HG03442 (cell line): Measurements from ENCODE around the gene USP24.

Source experiments
- ATAC-seq: cut with Tn5 transposase; IDR thresholded peaks from one replicate; pipeline ENCODE4 v1.9.1; 2021; ENCODE audit warnings: mild to moderate bottlenecking, moderate library complexity; ENCODE audit not compliant: unreplicated experiment

The USP24 gene

DNA sequence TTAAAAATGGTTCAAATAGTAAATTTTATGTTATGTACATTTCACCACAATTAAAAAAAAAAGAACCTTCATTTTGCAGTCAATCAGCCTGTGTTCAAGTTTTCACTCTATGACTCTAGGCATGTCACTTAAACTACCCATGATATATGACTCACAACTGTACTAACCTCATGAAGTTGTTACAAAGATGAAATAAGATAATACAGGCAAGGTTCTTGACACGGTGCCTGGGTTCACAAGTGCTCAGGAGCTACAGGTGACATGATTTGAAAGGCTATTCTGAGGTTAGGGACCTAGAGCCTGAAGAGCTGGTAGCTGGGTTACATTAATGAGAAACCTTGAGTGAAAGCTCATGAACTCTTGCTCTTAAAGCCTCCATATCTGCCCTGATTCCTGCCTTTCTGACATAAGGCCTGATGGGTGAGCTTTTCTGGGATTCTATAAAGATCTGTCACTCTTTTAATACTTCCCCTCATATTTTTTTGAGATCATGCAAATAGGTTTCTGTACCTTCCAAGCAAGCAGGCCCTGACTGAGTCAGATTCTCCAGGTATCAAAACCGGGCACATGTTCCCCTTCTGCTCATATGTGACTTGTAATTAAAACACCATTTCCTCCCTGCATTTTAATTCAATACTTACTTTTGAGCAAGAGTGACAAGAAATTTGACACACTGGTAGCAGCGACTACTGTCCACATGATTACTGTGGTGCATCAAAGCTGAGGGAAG, 141.8 kb downstream of the USP24 start:
- peak; percentile 65 for ATAC-seq

DNA sequence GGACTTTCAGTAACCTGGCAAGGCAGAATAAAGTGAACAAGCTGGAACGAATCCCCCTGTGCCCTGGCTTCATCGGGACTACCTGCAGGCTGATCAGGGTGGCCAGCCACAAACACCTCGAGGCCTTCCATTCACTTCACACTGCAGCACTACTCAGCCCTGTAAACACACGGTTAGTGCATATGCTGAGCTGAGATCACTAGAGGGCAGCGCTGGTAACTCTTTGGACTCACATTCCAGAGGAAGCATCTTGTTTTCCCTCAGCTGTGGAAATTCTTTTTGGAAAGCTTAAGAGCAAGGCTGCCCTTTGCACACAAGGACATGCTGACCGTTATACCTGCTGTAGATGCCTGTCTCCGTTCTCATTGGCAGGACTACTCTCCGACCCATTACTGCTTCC, 143.7 kb downstream of the USP24 start:
- no peak for ATAC-seq

DNA sequence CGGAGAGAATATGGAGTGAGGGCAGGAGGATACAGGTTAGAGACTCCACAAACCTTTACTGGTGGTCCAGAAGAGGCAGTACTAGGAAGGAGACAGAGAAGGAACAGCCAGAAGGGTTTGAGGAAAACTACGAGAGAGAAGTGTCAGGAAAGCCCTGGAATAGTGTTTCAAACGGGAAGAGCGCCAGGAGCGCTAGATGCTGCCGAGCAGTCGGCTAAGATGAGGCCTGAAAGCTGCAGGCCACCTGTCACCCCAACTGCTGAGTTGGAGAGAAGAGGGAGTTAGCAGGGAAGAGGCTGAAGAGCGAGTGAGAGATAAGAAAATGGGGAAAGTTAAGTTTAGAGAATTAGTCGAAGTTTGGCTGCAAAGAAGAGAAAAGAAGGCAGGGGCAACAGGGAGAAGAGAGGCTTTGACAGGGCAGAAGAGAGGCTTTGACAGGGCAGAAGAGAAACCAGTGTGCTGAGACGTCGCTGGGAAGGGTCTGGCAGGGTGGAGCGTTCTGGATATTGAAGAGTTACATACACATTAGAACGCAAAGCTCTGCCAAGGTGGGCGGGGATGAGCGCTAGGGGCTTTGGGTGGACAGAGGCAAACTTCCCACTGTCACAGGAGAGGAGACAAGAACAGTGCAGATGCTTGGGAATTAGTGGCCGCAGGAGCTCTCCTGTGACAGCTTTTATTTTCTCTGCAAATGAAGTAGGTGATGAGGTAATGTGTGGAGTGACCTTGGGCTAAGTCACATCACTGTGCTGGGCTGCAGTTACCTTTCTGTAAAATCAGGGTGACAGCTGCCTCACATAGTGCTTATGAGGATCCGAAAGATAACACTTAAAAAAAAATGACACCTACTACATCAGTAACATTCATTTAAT, 144.6 kb downstream of the USP24 start:
- no peak for ATAC-seq

DNA sequence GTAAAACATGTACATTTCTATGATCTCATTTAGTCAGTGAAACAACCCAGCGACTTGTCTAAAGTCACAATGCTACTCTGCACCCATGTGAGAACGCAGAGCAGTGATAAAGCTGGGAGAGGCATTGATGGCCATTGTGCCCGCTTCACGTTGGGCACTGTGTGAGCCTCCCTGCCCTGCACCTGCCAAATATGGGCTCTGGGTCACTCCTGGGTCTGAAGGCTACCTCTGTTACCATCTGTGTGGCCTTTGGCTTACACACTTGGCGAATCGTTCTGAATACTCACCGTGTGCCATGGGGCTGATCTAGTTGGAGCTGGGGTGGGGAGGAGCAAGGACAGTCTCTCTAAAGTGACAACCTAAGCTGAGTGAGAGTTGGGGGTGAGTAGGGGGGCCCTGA, 145.9 kb downstream of the USP24 start:
- no peak for ATAC-seq

DNA sequence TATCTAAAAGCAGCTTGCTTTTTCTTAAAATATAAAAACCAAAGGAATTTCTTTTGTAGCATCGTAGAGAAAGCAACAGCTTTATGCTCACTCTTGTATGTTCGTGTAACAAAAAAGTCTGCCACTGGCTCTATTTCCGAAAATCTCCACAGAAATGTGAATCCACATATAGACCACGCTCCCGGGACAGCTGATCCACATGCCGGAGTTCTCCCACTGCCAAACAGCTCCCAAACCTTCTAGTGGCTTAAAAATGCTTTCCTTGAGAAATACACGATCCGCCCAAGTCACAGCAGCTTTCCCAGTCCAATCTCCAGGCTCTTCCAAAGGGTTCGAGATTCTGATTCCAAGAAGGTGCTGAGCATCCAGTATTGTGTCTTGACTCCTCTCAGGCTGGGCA, 146.5 kb downstream of the USP24 start:
- no peak for ATAC-seq

DNA sequence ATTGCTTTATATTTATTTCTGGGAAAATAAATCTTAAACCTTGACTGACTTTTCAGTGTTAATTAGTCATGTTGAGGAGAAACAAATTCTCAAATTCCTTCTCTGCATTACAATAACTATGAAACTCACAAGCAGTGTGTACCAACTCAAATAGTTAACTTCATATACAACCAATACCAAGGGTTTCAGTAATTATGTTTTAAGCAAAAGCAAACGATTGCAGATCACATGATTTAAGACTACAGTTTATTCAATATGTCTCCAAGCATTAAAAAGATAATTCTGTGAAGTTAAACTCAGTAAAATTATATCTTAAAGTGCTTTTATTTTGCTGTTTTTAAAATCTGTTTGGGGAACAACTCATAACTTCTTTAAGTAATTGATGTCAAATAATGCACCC, 147.2 kb downstream of the USP24 start:
- no peak for ATAC-seq

DNA sequence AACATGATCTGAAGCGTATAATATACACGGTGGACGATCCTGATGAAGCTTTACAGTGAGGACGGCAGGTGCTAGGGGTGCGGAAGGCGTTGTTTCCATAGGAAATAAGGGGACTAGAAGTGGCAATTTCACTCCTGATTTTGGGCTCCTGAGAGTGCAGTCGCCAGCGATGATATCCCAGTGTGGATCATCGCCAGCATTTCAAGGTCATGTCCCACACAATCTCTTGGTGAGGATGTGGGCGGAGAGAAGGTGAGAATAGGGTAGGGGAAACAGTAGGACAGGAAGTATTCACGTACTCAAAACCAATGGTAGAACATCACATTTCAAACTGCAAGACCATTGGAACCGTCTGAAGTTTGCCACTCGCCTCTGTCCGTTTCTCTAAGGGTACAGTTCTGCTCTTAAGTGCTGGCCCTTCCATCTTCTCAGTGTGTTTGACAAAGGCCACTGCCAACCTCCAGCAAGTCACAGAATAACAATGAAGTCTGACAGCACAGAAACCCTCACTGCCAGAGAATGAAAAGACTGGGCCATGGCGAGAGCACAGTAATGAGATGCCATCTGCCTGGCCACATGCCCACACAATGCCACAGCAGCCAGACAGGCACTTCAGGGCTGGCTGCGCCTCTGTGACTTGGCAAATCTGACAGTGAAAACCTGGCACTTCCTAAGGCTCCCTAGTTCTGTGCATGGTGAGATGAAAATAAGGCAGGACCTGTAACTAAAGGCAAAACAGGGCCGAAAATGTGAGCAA, 148.0 kb downstream of the USP24 start:
- no peak for ATAC-seq

DNA sequence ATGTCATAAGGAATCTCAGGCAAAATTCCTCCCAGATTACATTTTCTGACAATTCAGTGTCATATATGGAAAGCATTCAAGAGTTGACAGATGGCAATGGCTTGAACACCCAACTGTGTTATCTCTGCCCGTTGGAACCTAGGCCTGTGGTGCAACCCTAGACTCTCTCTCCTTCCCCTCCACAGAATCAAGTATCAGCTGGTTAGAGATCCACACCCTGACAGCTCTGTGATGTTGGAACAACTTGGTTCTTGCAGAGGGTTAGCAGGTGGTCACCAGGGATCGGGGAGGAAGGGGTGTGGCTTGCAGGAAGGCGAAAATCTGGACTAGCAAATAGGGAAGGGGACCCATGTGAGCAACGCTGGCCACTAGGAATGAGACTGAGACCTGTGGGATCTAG, 149.5 kb downstream of the USP24 start:
- ATAC-seq = no peak

DNA sequence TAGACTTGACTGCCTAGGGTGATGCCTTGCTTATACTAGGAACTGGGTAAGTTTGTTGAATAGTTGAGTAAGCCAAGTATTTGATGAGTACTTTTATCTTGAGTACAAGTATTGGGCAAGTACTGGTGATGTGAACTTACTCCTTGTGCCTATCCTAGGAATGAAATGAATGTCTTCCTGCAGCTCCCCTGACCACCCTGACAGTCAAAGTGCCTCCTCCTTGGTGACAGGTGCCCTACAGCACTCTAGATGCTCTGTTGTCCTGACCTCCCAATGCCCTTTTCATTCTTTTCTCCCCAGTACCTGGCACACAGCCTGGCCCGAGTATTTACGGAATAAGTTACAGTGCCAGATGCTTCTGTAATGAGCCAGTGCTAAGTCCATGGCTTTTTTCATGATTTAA, 150.3 kb downstream of the USP24 start:
- no peak for ATAC-seq

DNA sequence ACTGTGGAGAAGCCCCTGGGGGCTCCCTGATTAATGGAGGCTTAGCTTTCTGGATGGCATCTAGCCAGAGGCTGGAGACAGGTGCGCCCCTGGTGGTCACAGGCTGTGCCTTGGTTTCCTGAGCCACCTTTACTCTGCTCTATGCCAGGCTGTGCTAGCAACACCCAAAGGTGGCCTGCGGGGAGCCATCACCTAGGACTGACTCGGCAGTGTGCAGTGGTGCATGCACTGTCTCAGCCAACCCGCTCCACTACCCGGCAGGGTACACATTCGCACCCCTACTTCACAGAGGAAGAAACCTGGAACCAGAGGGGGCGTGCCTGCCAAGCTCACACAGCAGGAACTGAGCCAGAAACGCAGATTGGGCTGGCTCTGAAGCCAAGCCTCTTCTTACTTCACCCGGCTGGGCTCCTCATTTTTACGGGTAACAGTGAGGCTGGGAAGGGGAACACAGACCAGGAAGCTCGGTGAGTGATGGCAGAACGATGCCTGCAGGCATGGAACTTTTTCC, 151.0 kb downstream of the USP24 start:
- no peak for ATAC-seq

DNA sequence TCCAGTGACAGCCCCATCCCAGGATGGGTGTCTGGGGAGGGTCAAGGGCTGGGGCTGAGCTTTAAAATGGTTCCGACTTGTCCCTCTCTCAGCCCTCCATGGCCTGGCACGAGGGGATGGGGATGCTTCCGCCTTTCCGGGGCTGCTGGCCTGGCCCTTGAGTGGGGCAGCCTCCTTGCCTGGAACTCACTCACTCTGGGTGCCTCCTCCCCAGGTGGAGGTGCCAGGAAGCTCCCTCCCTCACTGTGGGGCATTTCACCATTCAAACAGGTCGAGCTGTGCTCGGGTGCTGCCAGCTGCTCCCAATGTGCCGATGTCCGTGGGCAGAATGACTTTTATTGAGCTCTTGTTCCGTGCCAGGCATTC, 151.6 kb downstream of the USP24 start:
- no peak for ATAC-seq

DNA sequence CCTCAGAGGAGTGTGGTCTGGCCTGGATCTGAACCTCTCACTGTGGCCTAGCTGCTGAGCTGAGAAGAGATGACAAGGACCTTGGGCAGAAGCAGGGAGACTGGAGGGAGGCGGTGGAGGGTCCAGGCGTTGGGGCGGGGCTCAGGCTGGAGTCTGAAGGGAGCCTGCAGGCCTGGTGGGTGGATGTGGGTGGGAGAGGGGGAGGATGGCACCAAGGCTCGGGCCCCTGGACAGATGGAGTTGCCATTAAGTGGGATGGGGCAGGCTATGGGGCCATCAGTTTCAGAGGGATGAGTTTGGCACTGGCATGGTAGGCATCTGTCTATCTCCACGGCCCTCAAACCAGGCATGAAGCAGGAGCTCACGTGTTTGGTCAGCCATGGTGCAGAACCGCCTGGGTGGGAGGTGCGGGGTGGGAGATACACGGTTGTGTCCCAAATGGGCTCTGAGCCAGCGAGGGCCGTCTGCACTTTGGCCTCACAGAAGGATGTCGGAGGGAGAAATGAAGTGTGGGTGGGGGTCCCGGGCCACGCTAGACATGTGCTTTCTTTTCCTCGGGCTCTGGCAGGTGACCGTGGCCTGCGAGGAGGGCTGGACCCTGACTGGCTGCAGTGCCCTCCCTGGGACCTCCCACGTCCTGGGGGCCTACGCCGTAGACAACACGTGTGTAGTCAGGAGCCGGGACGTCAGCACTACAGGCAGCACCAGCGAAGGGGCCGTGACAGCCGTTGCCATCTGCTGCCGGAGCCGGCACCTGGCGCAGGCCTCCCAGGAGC, 152.2 kb downstream of the USP24 start:
- ATAC-seq = no peak

DNA sequence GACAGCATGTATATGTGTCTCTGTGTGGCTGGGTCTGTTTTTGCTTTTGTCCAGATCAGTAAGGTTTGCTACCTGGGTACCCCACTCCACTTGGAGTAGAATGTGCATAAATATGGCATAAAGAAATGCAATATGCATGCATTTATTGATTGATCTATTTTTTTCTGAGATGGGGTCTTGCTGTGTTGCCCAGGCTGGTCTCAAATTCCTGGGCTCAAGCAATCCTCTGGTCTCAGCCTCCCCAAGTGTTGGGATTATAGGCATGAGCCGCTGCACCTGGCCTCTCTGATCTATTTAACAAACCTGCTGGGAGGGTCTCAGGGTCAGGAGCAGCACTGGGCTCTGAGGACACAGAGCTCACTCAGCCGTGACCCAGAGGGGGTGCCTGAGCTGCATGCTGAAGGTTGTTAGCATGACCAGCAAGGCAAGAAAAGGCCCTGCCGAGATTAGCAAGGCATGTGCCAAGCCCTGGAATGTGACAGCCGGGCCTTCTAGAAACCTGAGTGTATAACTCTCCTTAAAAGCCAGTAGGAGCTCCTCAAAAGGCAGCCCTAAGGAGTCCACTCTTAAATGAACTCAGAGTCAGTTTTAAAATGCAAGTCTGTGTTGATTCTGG, 153.3 kb downstream of the USP24 start:
- no peak for ATAC-seq

DNA sequence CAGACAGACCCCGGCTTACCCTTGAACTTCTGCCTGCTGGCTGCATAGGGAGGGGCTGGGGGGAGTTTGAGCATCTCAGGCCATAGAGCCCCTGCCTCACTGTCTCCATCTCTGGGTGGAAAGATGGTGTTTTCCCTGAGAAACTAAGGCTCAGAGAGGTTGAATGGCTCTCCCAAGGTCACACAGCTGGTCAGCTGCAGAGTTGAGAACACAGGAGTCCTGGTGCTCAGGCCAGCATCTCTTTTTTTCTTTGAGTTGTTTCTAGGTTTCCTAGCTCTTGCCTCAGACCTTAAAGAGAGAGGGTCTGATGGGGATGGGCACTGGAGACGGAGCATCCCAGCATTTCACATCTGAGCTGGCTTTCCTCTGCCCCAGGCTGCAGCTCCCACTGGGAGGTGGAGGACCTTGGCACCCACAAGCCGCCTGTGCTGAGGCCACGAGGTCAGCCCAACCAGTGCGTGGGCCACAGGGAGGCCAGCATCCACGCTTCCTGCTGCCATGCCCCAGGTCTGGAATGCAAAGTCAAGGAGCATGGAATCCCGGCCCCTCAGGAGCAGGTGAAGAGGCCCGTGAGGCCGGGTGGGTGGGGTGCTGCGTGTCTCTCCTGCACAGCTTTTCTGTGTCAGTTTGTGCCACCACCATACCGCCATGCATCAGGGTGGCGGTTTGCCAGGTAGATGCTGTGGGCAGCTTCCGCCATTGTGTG, 154.0 kb downstream of the USP24 start:
- ATAC-seq = no peak

DNA sequence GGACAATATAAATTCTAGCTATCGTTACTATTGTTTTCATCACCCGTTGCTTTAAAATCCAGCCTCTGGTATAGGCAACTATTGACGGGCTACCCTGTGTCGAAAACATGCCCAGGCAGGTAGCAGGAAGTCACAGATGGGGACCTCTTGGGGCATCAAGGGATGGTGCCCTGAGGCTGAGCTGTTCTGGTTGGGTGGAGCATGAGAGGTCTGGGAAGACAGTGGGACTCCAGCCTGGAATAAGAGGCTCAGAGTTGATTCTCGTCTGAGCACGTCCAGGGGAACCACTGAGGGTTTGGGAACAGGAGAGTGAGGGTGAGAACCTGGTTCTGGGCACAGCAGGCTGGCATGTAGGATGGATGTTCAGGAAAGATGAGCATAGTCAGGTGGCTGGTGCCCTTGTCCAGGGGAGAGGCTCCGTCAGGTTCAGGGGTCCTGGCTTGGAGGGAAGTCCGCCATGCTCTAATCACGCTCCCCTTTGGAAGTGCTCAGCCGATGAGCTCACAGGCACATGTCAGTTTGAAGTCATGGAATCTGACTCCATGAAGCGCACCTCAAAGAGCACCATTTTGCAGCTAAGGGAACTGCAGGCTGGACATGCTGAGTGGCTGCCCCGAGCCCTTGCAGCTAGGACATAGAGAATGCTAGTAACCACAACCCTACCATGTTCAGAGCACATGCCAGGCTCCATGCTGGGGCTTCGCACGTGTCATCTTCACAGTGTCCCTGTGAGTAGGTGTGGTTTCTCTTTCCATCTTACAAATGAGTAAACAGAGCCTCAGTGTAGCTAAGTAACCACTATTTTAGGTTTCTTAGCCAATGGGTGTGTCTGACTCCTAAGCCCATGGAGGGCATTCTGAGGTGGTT, 154.8 kb downstream of the USP24 start:
- peak; percentile 63 for ATAC-seq

DNA sequence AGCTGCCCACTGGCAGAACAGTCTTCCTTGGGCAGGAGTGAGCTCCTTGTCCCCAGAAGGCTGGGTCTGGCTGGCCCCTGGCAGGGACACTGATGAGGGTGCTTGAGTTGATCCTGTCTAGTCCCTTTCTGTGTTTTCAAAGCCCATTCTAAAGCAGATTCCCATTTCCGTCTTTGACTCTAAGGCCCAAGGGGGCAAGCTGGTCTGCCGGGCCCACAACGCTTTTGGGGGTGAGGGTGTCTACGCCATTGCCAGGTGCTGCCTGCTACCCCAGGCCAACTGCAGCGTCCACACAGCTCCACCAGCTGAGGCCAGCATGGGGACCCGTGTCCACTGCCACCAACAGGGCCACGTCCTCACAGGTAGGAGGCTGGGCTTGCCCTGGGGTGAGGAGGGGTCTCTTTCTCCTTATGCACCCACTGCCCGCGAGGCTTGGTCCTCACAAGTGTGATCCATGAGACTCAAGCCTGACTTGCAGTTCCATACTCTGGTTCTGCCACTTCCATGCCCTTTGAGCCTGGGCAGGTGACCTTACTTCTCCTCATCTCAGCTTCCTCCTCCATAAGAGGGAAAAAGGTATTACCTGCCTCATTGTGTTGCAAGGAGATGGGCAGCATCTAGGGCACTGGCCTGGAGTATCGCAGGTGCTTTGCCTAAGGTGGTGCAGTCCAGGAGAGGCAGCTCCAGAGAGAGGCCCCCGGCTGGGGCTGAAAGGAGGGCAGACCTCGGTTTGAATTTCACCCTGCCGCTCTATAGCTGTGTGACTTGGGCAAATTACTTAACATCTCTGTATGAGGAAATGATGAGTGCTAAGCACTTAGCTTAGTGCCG, 155.6 kb downstream of the USP24 start:
- no peak for ATAC-seq

DNA sequence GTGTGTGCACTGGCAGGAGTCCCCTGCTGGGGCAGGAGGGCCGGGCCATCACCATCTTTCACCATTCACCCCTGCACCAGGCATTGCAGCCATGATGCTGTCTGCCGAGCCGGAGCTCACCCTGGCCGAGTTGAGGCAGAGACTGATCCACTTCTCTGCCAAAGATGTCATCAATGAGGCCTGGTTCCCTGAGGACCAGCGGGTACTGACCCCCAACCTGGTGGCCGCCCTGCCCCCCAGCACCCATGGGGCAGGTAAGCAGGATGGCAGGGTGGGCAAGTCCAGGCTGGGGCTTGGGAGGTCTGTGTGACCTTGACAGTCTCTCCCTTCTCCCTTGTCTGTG, 157.2 kb downstream of the USP24 start:
- no peak for ATAC-seq
